Activated T-helper 1 cell treated with anti-CD3 and anti-CD28 coated beads, Interleukin-2, amount 50 U/mL, for 16 hours (primary cell): Measurements from ENCODE around the gene HIVEP2.

Source experiments
- DNase-seq, 2 donors: peaks; one replicate each; pipeline ENCODE4 v3.0.0-alpha.2; 2020; ENCODE audit warnings: low read depth in 1 of 2, low spot score in 1 of 2

Gene HIVEP2

DNA sequence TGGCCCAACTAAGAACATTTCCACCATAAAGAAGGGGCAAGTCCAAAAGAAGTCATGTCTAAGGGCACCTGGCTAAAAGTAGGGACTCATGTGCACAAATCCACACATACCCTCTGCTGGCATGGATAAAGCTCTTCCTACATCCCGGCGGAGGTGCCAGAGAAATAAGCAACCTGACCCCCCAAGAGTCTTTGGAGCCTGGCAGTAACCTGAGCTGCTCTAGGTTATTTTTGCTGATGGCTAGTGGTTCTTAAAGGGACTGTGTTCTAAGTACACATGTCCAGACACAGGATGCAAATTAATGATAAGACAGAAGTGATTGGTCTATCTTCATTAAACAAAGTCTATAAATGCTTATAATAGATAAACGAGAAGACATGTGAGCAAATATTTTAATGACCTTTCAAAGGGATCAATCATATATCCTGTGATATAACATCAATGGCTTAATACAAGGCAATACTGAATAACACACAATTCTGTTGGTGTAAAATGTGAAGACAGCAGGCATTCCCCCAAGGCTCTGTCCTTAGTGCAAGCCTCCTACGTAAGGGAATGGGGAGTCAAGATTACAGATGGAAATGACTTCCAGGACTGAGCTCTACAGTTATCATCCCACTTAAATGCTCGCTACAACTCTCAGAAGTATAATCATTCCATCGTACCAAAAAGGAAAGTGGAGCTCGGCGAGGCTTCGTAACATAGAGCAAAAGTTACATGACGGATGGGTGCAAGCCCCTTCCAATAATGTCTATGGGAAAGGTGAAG, 52.5 kb downstream of the HIVEP2 start:
- DNase-seq: no peak

DNA sequence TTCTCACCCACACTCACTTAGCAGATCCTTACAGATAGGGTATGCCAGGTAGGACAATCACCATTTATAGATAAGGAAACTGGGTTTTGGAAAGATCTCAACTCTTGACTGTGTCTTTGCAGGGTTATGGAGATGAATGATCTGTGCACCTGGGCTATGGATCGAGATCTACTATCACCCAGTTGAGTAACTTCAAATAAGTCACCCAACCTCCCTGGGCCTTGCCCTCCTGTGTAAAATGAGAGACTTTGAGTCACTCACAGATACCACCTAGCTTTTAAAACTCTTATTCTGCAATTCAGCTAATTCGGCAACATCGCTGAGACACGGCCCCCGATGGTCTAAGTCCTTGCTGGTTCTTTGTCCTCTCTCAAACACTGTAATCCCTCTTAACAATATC, 53.5 kb downstream of the HIVEP2 start:
- no peak for DNase-seq

DNA sequence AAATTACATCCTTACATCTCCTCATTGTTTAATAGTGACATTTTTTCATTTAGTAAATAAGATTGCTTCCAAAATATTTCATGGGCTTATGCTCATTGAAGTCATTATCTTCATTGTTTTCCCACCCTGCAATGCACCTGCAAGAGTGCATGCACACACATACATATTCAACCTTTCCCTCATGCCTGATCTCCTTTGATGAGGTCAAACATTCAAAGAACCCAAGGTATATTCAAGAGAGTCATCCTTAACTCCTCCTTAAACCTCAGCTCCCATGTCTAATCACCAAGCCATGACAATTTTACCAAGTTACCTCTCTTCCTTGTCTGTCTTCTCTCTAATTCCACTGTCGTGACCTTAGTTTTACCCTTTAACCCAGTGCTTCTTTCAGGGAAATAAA, 56.5 kb downstream of the HIVEP2 start:
- no peak for DNase-seq

DNA sequence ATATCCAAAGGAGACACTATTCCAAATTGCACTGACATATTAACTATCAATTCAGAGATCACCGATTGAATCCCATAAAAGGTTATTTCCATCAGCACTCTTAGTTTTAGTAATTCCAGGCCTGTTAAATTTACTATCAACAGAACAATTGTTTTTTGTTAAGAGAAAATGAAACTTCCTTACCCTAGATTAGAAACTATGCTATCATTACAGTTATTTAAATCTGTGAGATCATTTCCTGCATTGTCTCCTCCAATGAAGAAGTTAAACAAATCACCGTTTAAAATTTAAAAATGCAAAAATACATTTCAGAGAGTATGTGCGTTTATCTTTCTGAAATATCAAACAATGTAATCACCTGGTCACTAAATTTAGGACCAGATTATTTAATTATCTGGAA, 57.5 kb downstream of the HIVEP2 start:
- no peak for DNase-seq

DNA sequence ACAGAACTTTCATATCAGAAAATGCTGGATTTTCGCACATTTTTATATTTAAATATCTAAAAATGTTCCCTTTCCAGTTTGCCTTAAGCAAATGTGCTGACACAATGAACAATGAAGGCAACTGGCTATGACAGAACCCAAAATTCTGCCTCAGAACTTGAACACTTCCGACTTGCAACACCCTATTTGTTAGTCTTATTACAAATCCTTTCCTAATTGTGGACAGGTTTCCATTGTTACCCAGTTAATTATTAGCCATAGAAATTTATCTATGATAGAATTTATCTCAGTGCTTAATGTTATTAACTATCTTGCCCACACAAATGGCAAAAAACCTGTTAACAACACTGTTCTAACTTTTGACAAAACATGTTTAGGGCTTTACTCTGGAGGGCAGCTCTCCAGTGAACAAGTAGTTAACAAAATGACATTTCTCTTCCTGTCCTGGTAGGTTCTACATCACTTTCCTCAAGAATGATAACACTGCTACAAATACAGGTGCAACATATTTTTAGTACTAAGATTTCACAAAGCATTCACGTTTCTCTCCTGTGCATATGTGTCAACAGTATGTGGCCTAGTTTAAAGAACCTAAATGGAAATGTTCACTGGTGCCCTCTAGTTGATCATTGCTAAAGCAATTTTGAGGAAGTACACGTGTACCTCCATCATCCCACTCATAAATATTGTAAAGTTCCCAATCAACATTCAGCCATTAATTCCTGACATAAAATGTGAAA, 58.4 kb downstream of the HIVEP2 start:
- DNase-seq: no peak

DNA sequence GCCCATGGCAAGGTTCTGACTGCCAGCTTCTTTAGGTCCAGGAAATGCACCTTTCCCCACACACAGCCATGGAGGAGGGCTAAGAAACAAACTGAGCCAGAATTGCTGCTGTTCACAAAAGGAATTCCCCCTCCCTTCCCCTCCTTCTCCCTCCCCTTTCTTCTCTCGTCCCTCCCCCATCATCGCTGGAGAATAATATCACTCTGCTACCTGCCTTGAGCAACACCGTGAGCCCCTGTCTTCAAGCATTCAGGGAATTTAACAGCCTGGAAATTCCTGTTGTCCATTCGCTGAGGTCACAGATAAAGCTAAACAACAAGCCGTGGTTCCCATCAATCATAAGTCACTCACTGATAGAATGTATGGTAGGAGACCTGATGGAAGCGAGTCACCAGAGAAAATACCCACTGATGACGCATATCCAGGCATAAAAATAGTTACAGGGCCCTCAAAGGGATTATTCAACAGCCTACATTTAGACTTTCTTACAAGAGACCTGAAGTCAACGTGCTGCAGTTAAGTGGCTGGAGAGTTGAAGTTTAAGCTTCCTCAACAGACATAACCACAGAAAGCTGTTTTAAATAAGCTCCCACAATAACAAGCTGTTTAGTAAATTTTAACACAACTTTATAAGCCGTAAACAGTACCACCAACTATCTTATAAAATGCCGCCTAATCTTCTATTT, 59.7 kb downstream of the HIVEP2 start:
- peak in 1 of 2 donors; percentile 43 for DNase-seq

DNA sequence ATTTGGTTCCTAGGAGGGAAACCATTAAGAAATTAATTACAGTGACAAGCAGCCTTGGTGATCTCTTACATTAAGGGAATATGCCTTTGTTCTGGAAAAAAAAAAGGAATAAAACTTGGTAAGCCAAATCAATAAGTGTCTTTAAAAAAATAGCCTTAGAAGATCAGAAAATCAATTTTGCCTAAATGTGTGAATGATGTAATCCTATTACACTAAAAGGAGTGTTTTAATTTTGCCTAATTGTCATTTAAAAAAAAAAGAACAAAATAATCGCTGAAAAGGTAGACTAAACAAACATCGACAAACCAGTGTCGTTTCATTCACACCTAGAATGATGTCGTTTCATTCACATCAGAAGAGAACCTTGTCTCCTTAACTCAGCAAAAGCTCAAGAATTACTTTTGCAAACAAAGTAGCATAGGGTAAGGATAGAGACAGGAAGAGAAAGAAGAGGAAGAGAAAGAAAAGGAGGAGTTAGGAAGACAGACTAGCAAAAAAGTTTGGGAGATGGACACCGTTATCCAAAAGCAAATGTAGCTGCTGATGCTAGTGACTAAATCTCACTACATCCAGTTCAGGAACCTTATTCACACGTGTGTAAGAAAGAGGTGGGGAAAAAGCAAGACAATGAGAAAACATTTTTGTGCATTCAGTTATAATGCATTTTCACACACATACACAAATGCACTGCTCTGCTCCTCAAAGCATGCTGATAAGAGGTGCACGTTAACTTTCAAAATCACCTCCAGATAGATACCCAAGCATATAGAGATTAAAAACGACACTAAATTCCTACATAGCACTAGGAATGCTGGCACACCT, 60.6 kb downstream of the HIVEP2 start:
- no peak for DNase-seq

DNA sequence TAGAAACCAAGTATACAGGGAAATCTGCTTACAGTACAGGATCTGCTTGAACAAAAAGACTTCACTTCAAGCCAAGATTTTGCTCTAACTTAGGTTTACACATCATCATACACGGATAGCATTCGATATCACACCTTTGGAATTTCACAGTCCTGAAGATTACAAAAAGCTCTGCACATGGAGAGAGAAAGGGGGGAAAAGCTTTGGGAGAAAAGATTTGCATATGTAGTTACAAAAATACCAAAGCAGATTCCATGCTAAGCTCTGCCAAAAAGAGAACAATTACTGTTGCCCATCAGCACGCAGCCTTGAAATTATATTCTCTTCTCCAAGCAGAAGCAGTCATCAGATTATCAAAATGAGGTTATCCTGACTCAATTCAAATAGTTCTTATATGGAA, 62.0 kb downstream of the HIVEP2 start:
- no peak for DNase-seq

DNA sequence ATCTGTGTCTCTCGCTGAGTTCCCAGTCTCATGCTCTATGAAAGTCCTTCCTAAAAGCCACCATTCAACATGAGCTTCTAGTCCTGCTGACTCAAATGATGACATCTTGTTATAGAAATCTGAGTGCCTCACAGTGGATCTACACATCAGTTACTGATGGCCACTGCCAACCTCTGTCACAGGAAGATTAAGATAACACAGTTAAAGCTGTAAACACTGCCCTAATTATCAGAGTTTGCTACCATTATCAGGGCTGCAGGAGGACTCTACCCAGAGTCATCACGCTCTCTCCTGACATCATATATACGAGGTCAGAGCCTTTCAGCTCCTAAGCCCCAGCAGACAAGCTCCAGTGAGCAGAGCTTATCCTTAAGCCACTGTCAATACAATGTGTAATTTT, 63.2 kb downstream of the HIVEP2 start:
- no peak for DNase-seq

DNA sequence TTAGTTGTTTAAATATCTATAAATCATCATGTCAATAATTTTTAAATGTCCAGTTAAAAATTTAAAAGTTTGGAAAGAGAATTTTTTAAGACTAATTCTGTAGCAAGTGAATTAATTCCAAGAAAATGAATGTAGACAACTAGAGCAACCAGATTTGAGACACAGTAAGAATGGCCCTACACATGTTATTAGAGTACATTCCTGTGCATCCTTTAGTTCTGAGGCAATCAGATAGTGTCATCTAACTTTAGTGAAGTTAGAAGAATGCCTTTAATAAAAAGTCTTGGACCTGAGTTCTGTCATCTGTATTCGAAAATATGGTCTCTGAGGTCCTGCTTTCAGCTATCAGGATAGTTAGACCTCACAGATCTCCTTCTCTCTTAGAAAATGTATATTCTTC, 63.7 kb downstream of the HIVEP2 start:
- no peak for DNase-seq

DNA sequence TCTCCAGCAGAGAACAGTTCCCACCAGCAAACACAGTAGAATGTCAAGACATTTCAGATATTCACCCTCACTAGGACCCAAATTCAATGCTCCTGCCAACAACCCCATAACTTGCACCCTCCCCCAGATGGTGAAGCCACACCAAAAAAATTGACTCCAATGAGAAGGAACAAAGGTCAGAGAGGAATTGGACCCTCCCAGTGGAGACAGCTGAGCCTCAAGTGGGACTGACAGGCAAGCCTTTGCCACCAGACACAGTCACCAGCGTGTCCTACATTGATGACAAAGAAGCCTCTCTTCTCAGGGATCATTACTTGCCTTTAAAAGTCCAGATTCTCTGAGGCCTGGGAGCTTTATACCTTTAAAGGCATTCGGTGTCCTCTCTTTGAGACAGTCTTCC, 64.8 kb downstream of the HIVEP2 start:
- DNase-seq: no peak

DNA sequence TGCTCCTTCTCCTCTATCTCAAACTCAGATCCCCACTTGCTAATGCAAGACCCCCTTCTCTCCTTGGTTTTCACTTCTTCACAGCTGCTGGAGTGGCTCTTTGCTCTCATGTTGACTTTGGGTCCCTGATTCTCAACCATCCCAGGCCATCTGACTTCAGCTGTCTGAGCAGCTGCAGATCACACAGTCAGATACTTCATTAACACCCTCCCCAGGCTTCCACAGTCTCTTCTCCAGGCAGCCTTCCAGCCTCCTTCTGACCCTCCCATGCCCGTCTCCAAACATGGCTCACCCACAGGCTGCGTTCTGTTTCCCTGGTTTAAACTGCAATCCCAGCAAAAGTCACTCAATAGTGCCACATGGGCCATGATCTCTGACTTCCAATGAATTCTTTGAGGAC, 65.4 kb downstream of the HIVEP2 start:
- no peak for DNase-seq

DNA sequence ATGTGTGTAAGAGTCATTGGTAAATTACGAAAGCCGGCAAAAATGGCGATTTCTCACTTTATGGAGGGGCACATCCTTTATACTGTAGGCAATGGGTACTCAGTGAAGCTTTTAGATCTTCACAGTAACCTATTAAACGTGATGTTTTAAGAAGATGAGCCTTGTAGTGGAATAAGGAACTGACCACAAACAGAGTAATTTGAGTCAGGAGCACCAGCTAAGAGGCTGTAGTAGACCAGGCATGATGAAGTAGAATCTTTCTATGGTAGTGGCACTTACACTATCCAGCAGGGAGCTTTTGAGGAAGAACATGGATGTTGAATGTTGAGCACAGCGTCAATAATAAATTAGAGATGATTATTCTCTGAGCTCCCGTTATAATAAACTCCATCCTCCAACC, 65.9 kb downstream of the HIVEP2 start:
- DNase-seq: no peak

DNA sequence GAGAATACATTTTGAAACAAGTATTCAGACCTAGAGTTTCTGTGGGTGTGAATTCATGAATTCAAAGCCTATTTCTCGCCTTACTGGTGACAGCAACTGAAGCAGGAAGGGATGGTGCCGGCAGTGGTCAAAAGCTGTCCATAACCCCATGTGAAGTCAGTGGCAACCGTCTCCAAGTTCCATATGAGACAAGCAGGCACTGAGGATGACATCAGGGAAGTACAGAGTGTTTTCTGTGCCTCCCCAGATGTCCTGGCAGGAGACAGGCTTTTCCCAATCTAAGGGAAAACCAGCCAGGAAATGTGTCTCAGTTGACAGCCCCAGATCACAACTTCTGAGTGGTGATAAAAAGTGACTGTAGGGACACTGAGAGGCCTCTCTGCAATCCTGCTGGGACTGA, 66.6 kb downstream of the HIVEP2 start:
- DNase-seq: no peak

DNA sequence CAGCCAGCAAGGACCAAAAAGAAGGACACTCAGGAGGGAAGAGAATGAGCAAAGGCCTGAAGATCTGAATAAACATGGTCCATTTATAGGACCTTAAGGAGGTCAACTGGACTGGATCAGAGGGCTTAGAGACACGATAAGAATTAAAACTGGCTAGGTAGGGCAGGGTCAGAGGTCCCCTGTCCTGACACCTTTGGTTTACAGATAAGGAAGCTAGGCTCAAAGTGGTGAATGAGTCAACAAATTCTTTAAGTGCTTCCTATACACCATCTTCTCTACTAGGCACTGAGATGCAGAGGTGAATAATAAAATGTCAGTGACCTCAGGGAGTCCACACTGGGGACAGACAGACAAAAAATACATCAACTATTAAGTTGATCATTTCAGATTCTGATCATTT, 70.3 kb downstream of the HIVEP2 start:
- DNase-seq: no peak

DNA sequence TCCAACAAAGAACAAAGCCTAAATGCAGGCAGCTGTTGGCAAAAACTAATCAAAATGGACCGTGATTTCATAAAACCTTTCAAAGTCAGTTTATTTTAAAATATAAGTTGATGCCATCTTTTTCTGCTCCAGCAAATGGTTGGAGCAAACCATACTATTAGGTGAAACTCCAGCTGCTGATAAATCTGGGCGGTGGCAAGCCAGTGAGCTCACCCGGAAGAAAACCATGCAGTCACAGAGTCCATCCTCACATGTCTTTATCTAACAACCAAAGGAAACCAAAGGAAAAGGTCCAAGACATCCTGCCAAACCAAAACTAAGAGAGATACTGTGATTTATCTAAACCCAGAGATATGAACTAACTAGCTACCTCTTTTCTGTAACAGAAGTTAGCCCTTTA, 72.6 kb downstream of the HIVEP2 start:
- DNase-seq: no peak

DNA sequence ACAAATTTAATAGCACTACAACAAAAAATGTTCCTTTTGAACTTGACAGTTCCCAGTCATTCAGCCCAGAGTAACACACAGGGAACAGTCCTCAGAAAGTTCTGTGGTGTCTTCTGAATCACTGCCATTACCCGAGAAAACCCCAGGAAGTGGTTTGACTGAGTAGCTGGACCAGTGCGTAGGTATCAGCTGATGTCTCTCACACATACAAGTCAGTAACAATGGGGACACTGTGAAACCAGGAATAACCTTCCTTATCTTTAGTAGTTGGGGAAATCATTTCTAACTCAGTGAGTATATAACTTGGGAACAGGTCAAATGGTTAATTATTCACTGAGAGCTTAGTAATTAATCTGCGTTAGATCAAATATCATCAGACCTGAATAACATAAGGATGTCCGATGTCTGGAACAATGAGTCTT, 73.1 kb downstream of the HIVEP2 start:
- DNase-seq: peak in 1 of 2 donors; percentile 47

DNA sequence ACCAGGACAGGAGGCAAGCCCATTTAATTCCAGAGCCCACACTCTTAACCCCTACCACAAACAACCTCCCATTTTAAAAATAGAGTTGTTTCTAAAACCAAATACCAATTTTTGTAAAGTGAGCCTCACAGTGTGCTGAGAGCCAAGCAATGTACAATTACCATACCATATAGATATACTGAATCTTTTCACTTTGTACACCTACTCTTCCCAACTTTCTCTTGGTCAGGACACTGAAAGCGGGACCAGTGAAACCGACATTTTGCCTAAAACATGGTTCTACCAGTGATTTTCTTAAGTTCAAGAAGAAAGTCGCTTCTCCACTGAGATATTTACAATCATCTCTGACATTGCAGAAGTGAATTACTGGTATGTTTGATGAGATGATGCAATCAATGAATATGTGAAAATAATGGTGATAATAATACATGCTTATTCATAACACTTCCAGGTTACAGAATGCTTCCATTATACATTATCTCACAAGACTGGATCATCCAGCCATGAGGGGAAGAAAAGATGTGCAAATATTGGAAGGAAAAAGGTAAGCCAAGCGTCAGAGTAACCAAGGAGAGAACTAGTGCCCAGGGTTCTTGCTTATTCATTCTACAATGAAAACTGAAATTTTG, 74.1 kb downstream of the HIVEP2 start:
- DNase-seq: no peak

DNA sequence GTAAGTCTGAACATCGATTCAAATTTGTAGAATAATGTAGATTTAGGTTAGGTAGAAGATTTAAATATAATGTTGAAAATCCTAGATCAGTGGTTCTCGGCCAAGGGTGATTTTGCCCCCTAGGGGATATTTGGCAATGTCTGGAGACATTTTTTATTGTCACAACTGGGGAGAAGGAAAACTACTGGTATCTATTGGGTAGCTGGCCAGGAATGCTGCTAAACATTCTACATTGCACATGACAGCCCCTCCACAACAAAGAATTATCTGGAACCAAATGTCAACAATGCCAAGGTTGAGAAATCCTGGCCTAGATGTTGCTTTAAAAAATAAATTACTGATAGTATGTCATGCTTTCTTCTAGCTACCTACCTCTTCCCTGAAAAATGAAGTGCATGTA, 76.1 kb downstream of the HIVEP2 start:
- no peak for DNase-seq

DNA sequence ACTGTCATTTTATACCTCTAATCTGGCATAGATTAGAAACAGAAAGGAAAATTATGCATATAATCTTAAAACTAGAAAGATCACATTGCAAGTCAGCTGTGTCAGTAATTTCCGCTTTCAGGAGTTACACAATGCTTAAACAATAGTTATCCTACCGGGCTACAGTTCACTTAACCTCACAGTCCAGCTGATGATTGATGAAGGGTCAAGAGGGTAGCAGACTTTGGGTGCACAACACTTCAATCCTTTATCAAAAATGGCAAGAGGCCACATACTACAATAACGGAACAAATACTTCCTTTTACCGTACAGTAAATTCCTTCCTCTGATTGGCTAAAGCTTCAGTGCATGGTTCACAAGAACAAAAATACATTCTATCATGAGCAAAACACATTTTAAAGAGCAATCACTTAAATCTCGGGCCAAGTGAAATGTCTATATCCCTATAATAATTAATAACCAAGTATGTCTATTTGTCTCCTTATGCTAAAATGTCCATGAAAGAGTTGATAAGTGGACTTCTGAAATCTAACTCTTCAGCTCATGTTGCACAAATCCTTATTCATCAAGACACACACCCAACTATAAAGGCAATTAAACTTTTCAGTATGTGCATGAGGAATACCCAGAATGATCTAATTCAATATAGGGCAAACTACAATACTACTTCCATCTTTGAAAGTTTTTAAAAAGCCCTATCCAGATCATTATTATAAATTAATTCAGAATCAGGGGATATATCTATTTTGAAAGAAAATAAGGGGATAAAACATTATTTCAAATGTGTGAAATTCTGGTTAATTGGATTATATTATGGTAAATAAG, 76.8 kb downstream of the HIVEP2 start:
- no peak for DNase-seq
